OCI-LY7 (cell line): ENCODE results near the gene ODC1. TPM values are rescaled to one million over a fixed set of nuclear protein-coding genes. Genes with fewer than 3 reads are reported as not detected.

Experiments used
- BruUV-seq: library from RNA; stranded (reverse); fragments of 400-500 nt; replicated peaks from 2 replicates; lab custom pipeline; 2021; lab: Mats Ljungman, UMichigan
- CTCF ChIA-PET: fragments of 300-600 bp; sonication (Branson Sonifier 250); formaldehyde crosslinking; loops from one replicate; lab custom pipeline; 2022; ENCODE audit warnings: antibody characterized with exemption; ENCODE audit not compliant: unreplicated experiment; lab: Charles Lee
- POLR2A ChIA-PET: fragments of 300-600 bp; sonication (Branson Sonifier 250); formaldehyde crosslinking; loops from one replicate; lab custom pipeline; 2022; ENCODE audit warnings: antibody characterized with exemption; lab: Charles Lee
- DNase-seq: peaks from one replicate; pipeline ENCODE4 v3.0.0-alpha.2; 2015; ENCODE audit warnings: low spot score
- H2AFZ ChIP-seq: fragments of 200-600 bp; sonication (generic), shearing (Covaris generic); 2 replicates; pipeline ENCODE4 v1.6.1; 2014; ENCODE audit warnings: mild to moderate bottlenecking, antibody characterized with exemption, low read length, moderate library complexity
- H3K27ac ChIP-seq: fragments of 200-600 bp; sonication (generic); 2 replicates; pipeline ENCODE4 v1.5.1; 2014; ENCODE audit warnings: mixed run types, low read depth, mild to moderate bottlenecking, moderate library complexity, low read length, inconsistent platforms; ENCODE audit not compliant: poor library complexity, severe bottlenecking
- H3K36me3 ChIP-seq: fragments of 200-600 bp; sonication (generic); 2 replicates; pipeline ENCODE4 v1.6.1; 2014; ENCODE audit warnings: mild to moderate bottlenecking, antibody characterized with exemption, low read length, moderate library complexity, mixed read lengths; ENCODE audit not compliant: insufficient read depth
- H3K4me1 ChIP-seq: fragments of 200-600 bp; sonication (generic); 2 replicates; pipeline ENCODE4 v1.5.1; 2014; ENCODE audit warnings: mild to moderate bottlenecking, low read length; ENCODE audit not compliant: insufficient read depth, poor library complexity, severe bottlenecking
- H3K4me2 ChIP-seq: fragments of 200-600 bp; sonication (generic); 2 replicates; pipeline ENCODE4 v1.6.1; 2014; ENCODE audit warnings: mild to moderate bottlenecking, low read length
- H3K4me3 ChIP-seq: fragments of 200-600 bp; sonication (generic); 2 replicates; pipeline ENCODE4 v1.5.1; 2014; ENCODE audit warnings: mild to moderate bottlenecking, low read depth, low read length; ENCODE audit not compliant: poor library complexity, severe bottlenecking
- H3K79me2 ChIP-seq: fragments of 200-600 bp; sonication (generic); 2 replicates; pipeline ENCODE4 v1.6.1; 2016; ENCODE audit warnings: low read depth, mild to moderate bottlenecking, low read length, moderate library complexity, mixed read lengths; ENCODE audit not compliant: insufficient read depth
- H3K9me2 ChIP-seq: fragments of 200-600 bp; sonication (generic); 2 replicates; pipeline ENCODE4 v1.6.1; 2016; ENCODE audit warnings: mild to moderate bottlenecking, low read length, mixed read lengths; ENCODE audit not compliant: insufficient read depth
- H3K9me3 ChIP-seq: fragments of 200-600 bp; sonication (generic); 2 replicates; pipeline ENCODE4 v1.6.1; 2014; ENCODE audit warnings: mild to moderate bottlenecking, mixed run types, low read length, mixed read lengths
- H4K20me1 ChIP-seq: fragments of 200-600 bp; sonication (generic); 2 replicates; pipeline ENCODE4 v1.6.1; 2014; ENCODE audit warnings: mild to moderate bottlenecking, antibody characterized with exemption, low read length, moderate library complexity, mixed read lengths; ENCODE audit not compliant: insufficient read depth
- EZH2phosphoT487 ChIP-seq: fragments of 200-600 bp; sonication (generic); IDR thresholded peaks from 2 replicates; pipeline ENCODE4 v1.6.1; 2018; ENCODE audit warnings: low read depth, borderline replicate concordance, mild to moderate bottlenecking, mixed run types, antibody characterized with exemption, low read length, moderate library complexity, mixed read lengths
- intact Hi-C: fragments of 100-400 bp; cut with micrococcal nuclease; formaldehyde crosslinking; loops from one replicate; pipeline ENCODE4 v1.10.0; 2022; ENCODE audit not compliant: unreplicated experiment
- total RNA-seq, 2 experiments: library from RNA; depleted of rRNA in 1 of 2; stranded (reverse); fragments of >200 nt in 1 of 2; shearing (Covaris generic) in 1 of 2; gene quantifications; 2 replicates each; pipeline ENCODE4 v1.2.3, GENCODE V29; 2014 to 2022
- TF ChIP-seq, protein P1 (sequence below): fragments of 200-600 bp; sonication (generic); conservative IDR thresholded peaks from 2 replicates; pipeline ENCODE4 v1.5.1; 2014; ENCODE audit warnings: mild to moderate bottlenecking, antibody characterized with exemption, low read length, moderate library complexity, mixed read lengths

The ODC1 gene
- total RNA-seq, 2 experiments from 2014 or later, result 256 to 273 TPM

DNA sequence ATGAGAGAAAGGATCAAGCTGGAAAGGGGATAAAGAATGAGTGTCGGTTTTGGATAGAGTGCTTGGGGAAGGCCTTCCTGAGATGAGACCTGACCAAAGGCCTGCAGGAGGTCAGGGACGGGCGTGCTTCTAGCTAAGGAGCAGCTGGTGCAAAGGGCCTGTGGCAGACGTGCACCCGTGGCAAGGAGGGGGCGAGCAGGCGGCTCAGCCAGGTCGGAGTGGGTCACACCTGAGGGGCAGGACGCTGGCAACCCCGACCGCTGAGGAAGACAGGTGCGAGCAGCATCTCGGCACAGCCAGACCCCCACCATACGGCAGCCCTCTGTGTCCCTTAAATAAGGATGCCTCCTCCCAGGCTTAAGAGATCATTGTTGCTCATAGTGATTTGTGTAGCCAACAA lies 48.1 kb downstream of the ODC1 start:
- Histone ChIP-seq H3K79me2 (no peaks in the 10 kb centered on the region), H3K4me2 (no peak overlapping the region), H2AFZ (no peak overlapping the region), H3K4me3 (no peak overlapping the region), H3K36me3 (no peaks in the 10 kb centered on the region), H3K9me2 (no peaks in the 10 kb centered on the region), H3K4me1 (peaks cover 8% of the 10 kb centered on the region), H3K9me3 (no peaks in the 10 kb centered on the region), H4K20me1 (no peaks in the 10 kb centered on the region), H3K27ac (no peak overlapping the region)
- POLR2A ChIA-PET, result interaction anchor here (0.6 kb wide), 1 partner anchor 504 kb away, joined by 4 read pairs; no protein-coding TSS in a partner anchor
- TF ChIP-seq, protein P1, sequence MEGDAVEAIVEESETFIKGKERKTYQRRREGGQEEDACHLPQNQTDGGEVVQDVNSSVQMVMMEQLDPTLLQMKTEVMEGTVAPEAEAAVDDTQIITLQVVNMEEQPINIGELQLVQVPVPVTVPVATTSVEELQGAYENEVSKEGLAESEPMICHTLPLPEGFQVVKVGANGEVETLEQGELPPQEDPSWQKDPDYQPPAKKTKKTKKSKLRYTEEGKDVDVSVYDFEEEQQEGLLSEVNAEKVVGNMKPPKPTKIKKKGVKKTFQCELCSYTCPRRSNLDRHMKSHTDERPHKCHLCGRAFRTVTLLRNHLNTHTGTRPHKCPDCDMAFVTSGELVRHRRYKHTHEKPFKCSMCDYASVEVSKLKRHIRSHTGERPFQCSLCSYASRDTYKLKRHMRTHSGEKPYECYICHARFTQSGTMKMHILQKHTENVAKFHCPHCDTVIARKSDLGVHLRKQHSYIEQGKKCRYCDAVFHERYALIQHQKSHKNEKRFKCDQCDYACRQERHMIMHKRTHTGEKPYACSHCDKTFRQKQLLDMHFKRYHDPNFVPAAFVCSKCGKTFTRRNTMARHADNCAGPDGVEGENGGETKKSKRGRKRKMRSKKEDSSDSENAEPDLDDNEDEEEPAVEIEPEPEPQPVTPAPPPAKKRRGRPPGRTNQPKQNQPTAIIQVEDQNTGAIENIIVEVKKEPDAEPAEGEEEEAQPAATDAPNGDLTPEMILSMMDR, result no peak
- no peak for TF ChIP-seq EZH2phosphoT487
- CTCF ChIA-PET, result no interaction called here
- no peak for DNase-seq
- intact Hi-C loops, result no loop called here
- no TSS peak for BruUV-seq

DNA sequence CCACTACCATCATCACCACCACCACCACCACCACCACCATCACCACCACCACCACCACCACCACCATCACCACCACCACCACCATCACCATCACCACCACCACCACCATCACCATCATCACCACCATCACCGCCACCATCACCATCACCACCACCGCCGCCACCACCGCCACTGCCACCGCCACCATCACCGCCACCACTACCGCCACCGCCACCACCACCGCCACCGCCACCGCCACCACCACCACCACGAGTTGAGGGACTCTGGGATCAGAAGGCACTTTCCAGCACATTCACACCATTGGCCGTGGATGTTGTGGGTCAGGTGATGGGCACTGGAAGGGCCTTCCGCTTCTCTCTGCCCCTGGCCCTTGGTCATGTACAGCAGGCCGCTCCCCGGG lies 48.8 kb downstream of the ODC1 start:
- no TSS peak for BruUV-seq

GRCh38 chr2:10398496-10398895 lies 49.6 kb downstream of the ODC1 start:
- POLR2A ChIA-PET, result no interaction called here
- TF ChIP-seq EZH2phosphoT487, result no peak
- TF ChIP-seq, protein P1, result no peak
- Histone ChIP-seq H3K4me3 (no peak overlapping the region), H3K27ac (no peak overlapping the region), H2AFZ (no peak overlapping the region), H4K20me1 (no peaks in the 10 kb centered on the region), H3K9me2 (no peaks in the 10 kb centered on the region), H3K4me2 (no peak overlapping the region), H3K79me2 (no peaks in the 10 kb centered on the region), H3K9me3 (no peaks in the 10 kb centered on the region), H3K36me3 (no peaks in the 10 kb centered on the region), H3K4me1 (peaks cover 8% of the 10 kb centered on the region)
- CTCF ChIA-PET, result no interaction called here
- no peak for DNase-seq
- BruUV-seq, result no TSS peak
- intact Hi-C loops, result no loop called here

More for the DNA sequence above, 48.8 kb downstream of the ODC1 start:
- H3K79me2 ChIP-seq, result no peaks in the 10 kb centered on the region
- H3K9me2 ChIP-seq, result no peaks in the 10 kb centered on the region
- H4K20me1 ChIP-seq, result no peaks in the 10 kb centered on the region
- CTCF ChIA-PET, result no interaction called here
- H3K4me1 ChIP-seq, result peaks cover 8% of the 10 kb centered on the region
- no peak overlapping the region for H3K4me3 ChIP-seq
- no peak overlapping the region for H3K27ac ChIP-seq
- no peak overlapping the region for H2AFZ ChIP-seq
- H3K9me3 ChIP-seq, result no peaks in the 10 kb centered on the region
- intact Hi-C loops, result no loop called here
- H3K36me3 ChIP-seq, result no peaks in the 10 kb centered on the region
- TF ChIP-seq, protein P1, result no peak
- TF ChIP-seq EZH2phosphoT487, result no peak
- POLR2A ChIA-PET, result no interaction called here
- H3K4me2 ChIP-seq, result no peak overlapping the region
- DNase-seq, result no peak
